Fibroblast of lung (primary cell): ENCODE measurements around the gene LSMEM2. TPM values are rescaled to one million over a fixed set of nuclear protein-coding genes. Genes with fewer than 3 reads are reported as not detected.

Source experiments
- DNase-seq, 2 donors: peaks; one replicate each; pipeline versions ENCODE4 v3.0.0 to v3.0.0-alpha.2; 2010; ENCODE audit warnings: low read depth in 2 of 2
- H2AFZ ChIP-seq: 2 replicates; pipeline ENCODE4 v1.5.1; 2012; ENCODE audit warnings: low read length, control low read depth, inconsistent platforms
- H3K27ac ChIP-seq: 2 replicates; pipeline ENCODE4 v1.5.1; 2011; ENCODE audit warnings: low read length, control low read depth; ENCODE audit not compliant: insufficient read depth
- H3K27me3 ChIP-seq: 2 replicates; pipeline ENCODE4 v1.5.1; 2011; ENCODE audit warnings: mild to moderate bottlenecking, low read length; ENCODE audit not compliant: control insufficient read depth, insufficient read depth
- H3K36me3 ChIP-seq: 2 replicates; pipeline ENCODE4 v1.5.1; 2011; ENCODE audit warnings: low read length; ENCODE audit not compliant: control insufficient read depth, insufficient read depth
- H3K4me1 ChIP-seq: 2 replicates; pipeline ENCODE4 v1.5.1; 2011; ENCODE audit warnings: low read length; ENCODE audit not compliant: control insufficient read depth, insufficient read depth; ENCODE audit errors: extremely low read depth
- H3K4me2 ChIP-seq: 2 replicates; pipeline ENCODE4 v1.5.1; 2011; ENCODE audit warnings: low read length, control low read depth; ENCODE audit not compliant: insufficient read depth; ENCODE audit errors: extremely low read depth
- H3K4me3 ChIP-seq, 4 experiments: fragments of 200-600 bp in 1 of 4; sonication (generic) in 1 of 4; replicated peaks in 1 of 4; 2 replicates each; pipeline ENCODE4 v1.5.1; 2011 to 2016; ENCODE audit warnings: low read length in 4 of 4, low read depth in 3 of 4, mild to moderate bottlenecking in 3 of 4, control low read depth in 2 of 4, inconsistent platforms in 1 of 4, mixed read lengths in 1 of 4; ENCODE audit not compliant: insufficient read depth in 1 of 4; ENCODE audit errors: control extremely low read depth in 1 of 4
- H3K79me2 ChIP-seq: 2 replicates; pipeline ENCODE4 v1.5.1; 2012; ENCODE audit warnings: mild to moderate bottlenecking, low read length, inconsistent platforms; ENCODE audit not compliant: control insufficient read depth, insufficient read depth
- H3K9ac ChIP-seq: 2 replicates; pipeline ENCODE4 v1.5.1; 2011; ENCODE audit warnings: mild to moderate bottlenecking, low read length, control low read depth; ENCODE audit not compliant: insufficient read depth
- H3K9me3 ChIP-seq: 2 replicates; pipeline ENCODE4 v1.5.1; 2012; ENCODE audit warnings: low read depth, low read length; ENCODE audit not compliant: control insufficient read depth, insufficient read depth
- H4K20me1 ChIP-seq: 2 replicates; pipeline ENCODE4 v1.5.1; 2011; ENCODE audit warnings: low read length; ENCODE audit not compliant: control insufficient read depth, insufficient read depth; ENCODE audit errors: extremely low read depth
- EZH2 ChIP-seq: IDR thresholded peaks from 2 replicates; pipeline ENCODE4 v1.5.1; 2012; ENCODE audit warnings: low read length, control low read depth, mild to moderate bottlenecking; ENCODE audit errors: missing control alignments
- polyA plus RNA-seq, 2 donors: library from polyadenylated mRNA; depleted of rRNA in 1 of 2; stranded (reverse) in 1 of 2; unstranded in 1 of 2; fragments of >200 nt; gene quantifications; 2 replicates each; pipeline ENCODE4 v1.2.1, GENCODE V29; 2011 to 2012; ENCODE audit warnings: missing spikeins in 1 of 2
- total RNA-seq: library from RNA; depleted of rRNA; stranded (reverse); fragments of >200 nt; gene quantifications from 2 replicates; pipeline ENCODE4 v1.2.1, GENCODE V29; 2014
- TF ChIP-seq, protein P1 (sequence below), 2 donors: IDR thresholded peaks in 1 of 2; conservative IDR thresholded peaks in 1 of 2; 1 replicate in 1 of 2; 2 replicates in 1 of 2; pipeline ENCODE4 v1.5.1; 2011 to 2012; ENCODE audit warnings: low read length in 2 of 2, control low read depth in 1 of 2, inconsistent platforms in 1 of 2, low read depth in 1 of 2, mild to moderate bottlenecking in 1 of 2

Gene LSMEM2
- total and polyA plus RNA-seq, 2 donors (not counting 1 experiment from before 2014, with no cell fraction given): not detected

DNA sequence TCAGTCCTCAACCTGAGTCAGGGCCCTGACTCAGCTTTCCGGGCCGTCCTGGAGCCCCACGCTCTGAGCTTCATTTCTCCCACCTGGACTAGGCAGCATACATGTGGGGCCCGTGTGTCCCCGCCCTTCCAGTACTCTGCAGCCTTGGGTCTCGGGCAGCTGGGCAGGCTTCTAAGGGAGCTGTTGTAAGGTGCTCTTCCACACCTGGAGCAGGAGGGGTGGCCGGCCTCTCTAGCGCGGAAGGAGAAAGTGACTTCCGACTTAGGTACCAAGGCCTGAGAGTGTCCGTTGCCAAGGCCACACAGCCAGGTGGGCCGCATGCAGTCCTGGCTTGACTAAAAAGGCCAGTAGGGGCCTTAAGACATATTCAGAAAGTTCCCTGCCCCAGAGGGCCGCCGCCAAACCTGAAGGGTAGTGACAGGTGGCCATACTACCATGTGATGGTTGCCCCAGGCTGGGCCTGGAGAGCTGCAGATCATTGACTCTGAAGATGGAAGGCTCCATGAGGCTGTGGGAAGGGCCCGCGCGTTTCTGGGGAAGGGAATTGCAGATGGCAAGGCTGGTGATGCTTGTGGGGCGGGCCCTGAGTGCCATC lies 19.4 kb upstream of the LSMEM2 start:
- H2AFZ ChIP-seq: no peak overlapping the region
- peaks cover 24% of the 10 kb centered on the region for H3K4me1 ChIP-seq
- no peak overlapping the region for H3K9ac ChIP-seq

GRCh38 chr3:50260027-50260941 lies 18.6 kb upstream of the LSMEM2 start:
- Histone ChIP-seq H3K4me2 (peak overlapping the region; percentile 58), H3K4me3 (peak overlapping the region; percentile 23 to 53 (median 40)), H4K20me1 (no peaks in the 10 kb centered on the region), H3K27ac (peak overlapping the region; percentile 91), H3K9ac (peak overlapping the region; percentile 80), H3K36me3 (peaks cover 25% of the 10 kb centered on the region), H3K79me2 (no peaks in the 10 kb centered on the region), H3K4me1 (peaks cover 25% of the 10 kb centered on the region), H3K27me3 (no peaks in the 10 kb centered on the region), H3K9me3 (no peaks in the 10 kb centered on the region), H2AFZ (no peak overlapping the region)
- TF ChIP-seq, protein P1, sequence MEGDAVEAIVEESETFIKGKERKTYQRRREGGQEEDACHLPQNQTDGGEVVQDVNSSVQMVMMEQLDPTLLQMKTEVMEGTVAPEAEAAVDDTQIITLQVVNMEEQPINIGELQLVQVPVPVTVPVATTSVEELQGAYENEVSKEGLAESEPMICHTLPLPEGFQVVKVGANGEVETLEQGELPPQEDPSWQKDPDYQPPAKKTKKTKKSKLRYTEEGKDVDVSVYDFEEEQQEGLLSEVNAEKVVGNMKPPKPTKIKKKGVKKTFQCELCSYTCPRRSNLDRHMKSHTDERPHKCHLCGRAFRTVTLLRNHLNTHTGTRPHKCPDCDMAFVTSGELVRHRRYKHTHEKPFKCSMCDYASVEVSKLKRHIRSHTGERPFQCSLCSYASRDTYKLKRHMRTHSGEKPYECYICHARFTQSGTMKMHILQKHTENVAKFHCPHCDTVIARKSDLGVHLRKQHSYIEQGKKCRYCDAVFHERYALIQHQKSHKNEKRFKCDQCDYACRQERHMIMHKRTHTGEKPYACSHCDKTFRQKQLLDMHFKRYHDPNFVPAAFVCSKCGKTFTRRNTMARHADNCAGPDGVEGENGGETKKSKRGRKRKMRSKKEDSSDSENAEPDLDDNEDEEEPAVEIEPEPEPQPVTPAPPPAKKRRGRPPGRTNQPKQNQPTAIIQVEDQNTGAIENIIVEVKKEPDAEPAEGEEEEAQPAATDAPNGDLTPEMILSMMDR (conservative IDR thresholded peaks at IDR 0.05 in 1 of 2, IDR thresholded peaks at IDR 0.05 in 1 of 2; ENCODE audit: low read depth in 1 of 2, low read length in 2 of 2): peak; percentile 64 to 77
- TF ChIP-seq EZH2: no peak
- DNase-seq: peak; percentile 84 to 88

More for the DNA sequence above, 19.4 kb upstream of the LSMEM2 start:
- no peaks in the 10 kb centered on the region for H4K20me1 ChIP-seq
- peaks cover 2% of the 10 kb centered on the region for H3K79me2 ChIP-seq
- H3K9me3 ChIP-seq: no peaks in the 10 kb centered on the region
- H3K36me3 ChIP-seq: peaks cover 28% of the 10 kb centered on the region
- no peak for TF ChIP-seq EZH2
- TF ChIP-seq, protein P1 (conservative IDR thresholded peaks at IDR 0.05 in 1 of 2, IDR thresholded peaks at IDR 0.05 in 1 of 2; ENCODE audit: low read depth in 1 of 2, low read length in 2 of 2): no peak
- no peak for DNase-seq
- peak overlapping the region; percentile 58 for H3K27ac ChIP-seq
- no peaks in the 10 kb centered on the region for H3K27me3 ChIP-seq
- peak overlapping the region; percentile 23 for H3K4me2 ChIP-seq
- H3K4me3 ChIP-seq: no peak overlapping the region

DNA sequence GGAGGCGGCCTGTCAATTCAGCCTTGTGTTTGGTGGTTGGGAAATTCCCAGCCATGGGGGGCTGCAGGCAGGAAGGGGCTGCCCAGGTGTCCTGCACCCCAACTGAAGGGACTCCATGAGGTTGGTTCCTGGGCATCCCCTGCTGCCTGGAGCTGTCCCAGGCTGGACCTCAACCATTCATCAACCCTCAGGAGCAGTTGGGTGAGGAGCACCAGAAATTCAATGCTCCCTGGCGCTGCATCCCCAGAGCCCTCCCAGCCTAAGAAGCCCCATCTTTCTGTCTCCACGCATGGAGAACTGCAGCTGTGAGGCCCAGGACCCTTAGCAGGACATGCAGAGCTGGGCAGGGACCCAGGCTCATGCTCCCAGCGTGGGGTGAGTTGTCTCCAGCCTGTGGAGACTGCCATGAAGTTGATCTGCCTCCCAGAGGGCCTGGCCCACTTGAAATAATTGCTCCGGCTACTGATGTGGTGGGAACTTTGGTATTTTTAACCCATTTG lies 17.9 kb upstream of the LSMEM2 start:
- TF ChIP-seq, protein P1 (conservative IDR thresholded peaks at IDR 0.05 in 1 of 2, IDR thresholded peaks at IDR 0.05 in 1 of 2; ENCODE audit: low read depth in 1 of 2, low read length in 2 of 2): no peak
- no peak for TF ChIP-seq EZH2
- H3K27ac ChIP-seq: peak overlapping the region; percentile 91
- peak overlapping the region; percentile 58 for H3K4me2 ChIP-seq
- H3K27me3 ChIP-seq: no peaks in the 10 kb centered on the region
- H3K79me2 ChIP-seq: no peaks in the 10 kb centered on the region
- peaks cover 22% of the 10 kb centered on the region for H3K36me3 ChIP-seq
- DNase-seq: no peak
- peaks cover 31% of the 10 kb centered on the region for H3K4me1 ChIP-seq
- H4K20me1 ChIP-seq: no peaks in the 10 kb centered on the region
- H3K4me3 ChIP-seq: peak overlapping the region in 3 of 4 experiments; percentile 23 to 53 (median 32)
- H2AFZ ChIP-seq: no peak overlapping the region
- no peaks in the 10 kb centered on the region for H3K9me3 ChIP-seq
- peak overlapping the region; percentile 80 for H3K9ac ChIP-seq
